Panc1 (cell line): Measurements from ENCODE around the gene EVI5. TPM values are rescaled to one million over a fixed set of nuclear protein-coding genes. Genes with fewer than 3 reads are reported as not detected.

ENCODE experiments used
- ATAC-seq: fragments of 200-7000 bp; cut with Tn5 transposase; 2 replicates; pipeline ENCODE4 v1.9.1; 2020; ENCODE audit warnings: mild to moderate bottlenecking, moderate library complexity
- BruUV-seq: library from RNA; stranded (reverse); fragments of 400-500 nt; replicated peaks from 2 replicates; lab custom pipeline; 2021; lab: Mats Ljungman, UMichigan
- CTCF ChIA-PET: fragments of 300-600 bp; sonication (Branson Sonifier 250); formaldehyde crosslinking; loops from one replicate; lab custom pipeline; 2022; ENCODE audit warnings: antibody characterized with exemption; lab: Charles Lee
- POLR2A ChIA-PET: fragments of 300-600 bp; sonication (Branson Sonifier 250); formaldehyde crosslinking; loops from one replicate; lab custom pipeline; 2022; ENCODE audit warnings: antibody characterized with exemption; lab: Charles Lee
- DNase-seq: peaks from one replicate; pipeline ENCODE4 v3.0.0-alpha.2; 2010; ENCODE audit warnings: low read depth, low spot score
- H3K27ac ChIP-seq: 2 replicates; pipeline ENCODE4 v1.5.1; 2011; ENCODE audit warnings: mild to moderate bottlenecking, low read length, inconsistent platforms
- H3K27me3 ChIP-seq: fragments of 200-500 bp; sonication (Bioruptor generic); 2 replicates; pipeline ENCODE4 v1.6.0; 2014; ENCODE audit warnings: low read length, inconsistent platforms; ENCODE audit not compliant: control insufficient read depth, insufficient read depth
- H3K36me3 ChIP-seq: fragments of 200-500 bp; sonication (Bioruptor generic); 2 replicates; pipeline ENCODE4 v1.5.1; 2014; ENCODE audit warnings: inconsistent platforms, mild to moderate bottlenecking, low read length, moderate library complexity; ENCODE audit not compliant: control insufficient read depth, insufficient read depth
- H3K4me1 ChIP-seq: 2 replicates; pipeline ENCODE4 v1.5.1; 2011; ENCODE audit warnings: inconsistent platforms, mild to moderate bottlenecking, low read length, moderate library complexity; ENCODE audit not compliant: control insufficient read depth, insufficient read depth
- H3K4me3 ChIP-seq, 2 experiments: 2 replicates each; pipeline ENCODE4 v1.5.1; 2011 to 2012; ENCODE audit warnings: low read depth in 2 of 2, low read length in 2 of 2, mild to moderate bottlenecking in 2 of 2, inconsistent platforms in 1 of 2, moderate library complexity in 1 of 2
- H3K9me3 ChIP-seq: fragments of 200-500 bp; sonication (Bioruptor generic); 2 replicates; pipeline ENCODE4 v1.5.1; 2014; ENCODE audit warnings: low read depth, mild to moderate bottlenecking, inconsistent platforms, low read length, moderate library complexity; ENCODE audit not compliant: control insufficient read depth, insufficient read depth
- CTCF ChIP-seq: fragments of 450-650 bp; IDR thresholded peaks from 2 replicates; pipeline ENCODE4 v1.5.1; 2017; ENCODE audit warnings: mild to moderate bottlenecking
- POLR2AphosphoS5 ChIP-seq: IDR thresholded peaks from 2 replicates; pipeline ENCODE4 v1.6.1; 2012; ENCODE audit warnings: mild to moderate bottlenecking, low read depth, low read length, moderate library complexity
- REST ChIP-seq, 2 experiments: IDR thresholded peaks; 2 replicates each; pipeline ENCODE4 v1.6.1; 2011 to 2012; ENCODE audit warnings: low read depth in 2 of 2, control low read depth in 1 of 2, low read length in 1 of 2, mild to moderate bottlenecking in 1 of 2, moderate library complexity in 1 of 2; ENCODE audit not compliant: insufficient read depth in 1 of 2
- SIN3A ChIP-seq: IDR thresholded peaks from 2 replicates; pipeline ENCODE4 v1.6.1; 2012; ENCODE audit warnings: low read depth, mild to moderate bottlenecking, low read length, moderate library complexity, borderline replicate concordance; ENCODE audit not compliant: insufficient read depth
- TCF7L2 ChIP-seq: IDR thresholded peaks from 2 replicates; pipeline ENCODE4 v1.6.1; 2011; ENCODE audit warnings: mild to moderate bottlenecking, low read depth, low read length, inconsistent platforms
- in situ Hi-C: cut with HindIII; loops from 2 replicates; pipeline ENCODE4 v1.10.0; 2016; ENCODE audit warnings: low sequenced_read_pairs, low pct_unique_long_range_greater_than_20kb
- intact Hi-C: fragments of 100-400 bp; cut with micrococcal nuclease; formaldehyde crosslinking; loops from one replicate; pipeline ENCODE4 v1.10.0; 2022; ENCODE audit not compliant: unreplicated experiment
- total RNA-seq: library from RNA; stranded (reverse); gene quantifications from one replicate; pipeline ENCODE4 v1.2.1, GENCODE V29; 2021; ENCODE audit not compliant: unreplicated experiment

EVI5 gene
- total RNA-seq, 1 experiment from 2014 or later = 21.2 TPM

- ChIA-PET POLR2A (no interaction called here), CTCF (interaction anchor here (0.6 to 0.7 kb wide), 2 partner anchors 21 to 88 kb away, joined by 3 to 5 read pairs; no protein-coding TSS in a partner anchor)
- peak; percentile 73 for ATAC-seq
- TF ChIP-seq POLR2AphosphoS5 (no peak), REST (IDR thresholded peaks at IDR 0.05; ENCODE audit: insufficient read depth in 1 of 2, low read depth in 2 of 2, low read length in 1 of 2) (no peak), TCF7L2 (no peak), CTCF (no peak), SIN3A (no peak)
- Histone ChIP-seq H3K4me3 (peak overlapping the region; percentile 37 to 52), H3K27me3 (peaks cover 8% of the 10 kb centered on the region), H3K4me1 (peaks cover 2% of the 10 kb centered on the region; the same call in 1 of the 2 replicates), H3K36me3 (no peaks in the 10 kb centered on the region), H3K9me3 (no peaks in the 10 kb centered on the region), H3K27ac (no peak overlapping the region)
- intact Hi-C loops = no loop called here
- in situ Hi-C loops = no loop called here
- DNase-seq = no peak
- BruUV-seq = no TSS peak
Measured at GRCh38 chr1:92484472-92485380, 300.2 kb downstream of the EVI5 start.

GRCh38 chr1:92483610-92484471 is 301.1 kb downstream of the EVI5 start:
- H3K27me3 ChIP-seq = peaks cover 8% of the 10 kb centered on the region
- in situ Hi-C loops = no loop called here

More at GRCh38 chr1:92483610-92484471, 301.1 kb downstream of the EVI5 start:
- Histone ChIP-seq H3K27ac (no peak overlapping the region), H3K4me3 (peak overlapping the region; percentile 37 to 52), H3K36me3 (no peaks in the 10 kb centered on the region), H3K9me3 (no peaks in the 10 kb centered on the region), H3K4me1 (peaks cover 2% of the 10 kb centered on the region; the same call in 1 of the 2 replicates)
- CTCF ChIA-PET = no interaction called here
- POLR2A ChIA-PET = interaction anchor here (0.9 kb wide), 1 partner anchor 693 kb away, joined by 14 read pairs; no protein-coding TSS in a partner anchor
- DNase-seq (no peak), ATAC-seq (peak; percentile 20; the same call in 1 of the 2 replicates)
- intact Hi-C loops = no loop called here
- no peak for TF ChIP-seq REST (IDR thresholded peaks at IDR 0.05; ENCODE audit: insufficient read depth in 1 of 2, low read depth in 2 of 2, low read length in 1 of 2)
- no peak for TF ChIP-seq TCF7L2
- TF ChIP-seq CTCF = no peak
- no peak for TF ChIP-seq SIN3A
- TF ChIP-seq POLR2AphosphoS5 = no peak
- BruUV-seq = no TSS peak
